OCI-LY7 (cell line): ENCODE results near the gene SPO11.
"Not testable (repeated sequence)": the region's sequence is repeated elsewhere in the genome, so short reads cannot be mapped to it uniquely, and the experiment has no call there.

Experiments used
- EZH2phosphoT487 ChIP-seq: fragments of 200-600 bp; sonication (generic); IDR thresholded peaks from 2 replicates; pipeline ENCODE4 v1.6.1; 2018; ENCODE audit warnings: low read depth, borderline replicate concordance, mild to moderate bottlenecking, mixed run types, antibody characterized with exemption, low read length, moderate library complexity, mixed read lengths
- TF ChIP-seq, protein P1 (sequence below): fragments of 200-600 bp; sonication (generic); conservative IDR thresholded peaks from 2 replicates; pipeline ENCODE4 v1.5.1; 2014; ENCODE audit warnings: mild to moderate bottlenecking, antibody characterized with exemption, low read length, moderate library complexity, mixed read lengths

DNA sequence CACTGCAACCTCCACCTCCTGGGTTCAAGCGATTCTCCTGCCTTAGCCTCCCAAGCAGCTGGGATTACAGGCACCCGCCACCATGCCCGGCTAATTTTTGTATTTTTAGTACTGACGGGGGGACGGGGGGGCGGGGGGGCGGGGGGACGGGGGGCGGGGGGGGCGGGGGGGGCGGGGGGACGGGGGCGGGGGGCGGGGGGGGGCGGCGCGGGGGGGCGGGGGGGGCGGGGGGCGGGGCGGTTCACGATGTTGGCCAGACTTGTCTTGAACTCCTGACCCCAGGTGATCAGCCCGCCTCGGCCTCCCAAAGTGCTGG, 21.1 kb downstream of the SPO11 start:
- TF ChIP-seq, protein P1, sequence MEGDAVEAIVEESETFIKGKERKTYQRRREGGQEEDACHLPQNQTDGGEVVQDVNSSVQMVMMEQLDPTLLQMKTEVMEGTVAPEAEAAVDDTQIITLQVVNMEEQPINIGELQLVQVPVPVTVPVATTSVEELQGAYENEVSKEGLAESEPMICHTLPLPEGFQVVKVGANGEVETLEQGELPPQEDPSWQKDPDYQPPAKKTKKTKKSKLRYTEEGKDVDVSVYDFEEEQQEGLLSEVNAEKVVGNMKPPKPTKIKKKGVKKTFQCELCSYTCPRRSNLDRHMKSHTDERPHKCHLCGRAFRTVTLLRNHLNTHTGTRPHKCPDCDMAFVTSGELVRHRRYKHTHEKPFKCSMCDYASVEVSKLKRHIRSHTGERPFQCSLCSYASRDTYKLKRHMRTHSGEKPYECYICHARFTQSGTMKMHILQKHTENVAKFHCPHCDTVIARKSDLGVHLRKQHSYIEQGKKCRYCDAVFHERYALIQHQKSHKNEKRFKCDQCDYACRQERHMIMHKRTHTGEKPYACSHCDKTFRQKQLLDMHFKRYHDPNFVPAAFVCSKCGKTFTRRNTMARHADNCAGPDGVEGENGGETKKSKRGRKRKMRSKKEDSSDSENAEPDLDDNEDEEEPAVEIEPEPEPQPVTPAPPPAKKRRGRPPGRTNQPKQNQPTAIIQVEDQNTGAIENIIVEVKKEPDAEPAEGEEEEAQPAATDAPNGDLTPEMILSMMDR = not testable (repeated sequence)
- TF ChIP-seq EZH2phosphoT487 = not testable (repeated sequence)
